Retinal pigment epithelial cell (primary cell): Measurements from ENCODE around the gene KRT6B.

Experiments
- DNase-seq: peaks from one replicate; pipeline ENCODE4 v3.0.0-alpha.2; 2010; ENCODE audit warnings: low read depth
- H3K4me3 ChIP-seq: 2 replicates; pipeline ENCODE4 v1.5.1; 2011; ENCODE audit warnings: mild to moderate bottlenecking, low read length, control low read depth, moderate library complexity
- TF ChIP-seq, protein P1 (sequence below): conservative IDR thresholded peaks from 2 replicates; pipeline ENCODE4 v1.5.1; 2011; ENCODE audit warnings: low read depth, low read length, control low read depth, inconsistent platforms

Gene KRT6B

DNA sequence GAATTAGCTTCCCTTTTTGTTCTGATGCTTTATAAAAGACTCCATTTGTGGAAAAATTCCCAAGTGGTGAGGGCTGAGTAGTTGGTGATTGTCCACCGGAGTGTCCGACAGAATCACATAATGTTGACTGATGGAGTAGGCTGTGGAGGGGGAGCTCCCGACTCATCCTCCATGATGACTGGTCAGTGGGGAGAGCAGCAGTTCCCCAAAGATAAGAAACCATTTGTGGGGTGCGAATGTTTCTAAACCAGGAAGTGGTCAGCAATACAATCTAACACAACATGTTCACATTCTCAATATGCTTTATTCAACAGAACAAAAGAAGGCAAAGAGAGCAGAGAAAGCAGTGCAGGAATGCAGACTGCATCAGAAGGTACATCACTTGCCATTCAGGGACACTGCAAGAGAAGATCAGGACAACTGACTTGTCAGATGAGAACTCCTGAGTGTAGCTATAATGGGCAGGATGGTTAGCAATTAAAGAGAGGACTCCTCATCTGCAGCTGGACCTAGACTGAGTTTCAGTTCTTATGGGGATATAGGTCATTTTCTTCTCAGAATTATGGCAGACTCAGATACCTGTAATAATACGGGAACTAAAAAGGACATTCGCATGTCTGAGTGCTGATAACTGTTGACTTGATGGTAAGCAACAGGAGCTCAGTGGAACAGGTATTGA lies 5.4 kb downstream of the KRT6B start:
- TF ChIP-seq, protein P1, sequence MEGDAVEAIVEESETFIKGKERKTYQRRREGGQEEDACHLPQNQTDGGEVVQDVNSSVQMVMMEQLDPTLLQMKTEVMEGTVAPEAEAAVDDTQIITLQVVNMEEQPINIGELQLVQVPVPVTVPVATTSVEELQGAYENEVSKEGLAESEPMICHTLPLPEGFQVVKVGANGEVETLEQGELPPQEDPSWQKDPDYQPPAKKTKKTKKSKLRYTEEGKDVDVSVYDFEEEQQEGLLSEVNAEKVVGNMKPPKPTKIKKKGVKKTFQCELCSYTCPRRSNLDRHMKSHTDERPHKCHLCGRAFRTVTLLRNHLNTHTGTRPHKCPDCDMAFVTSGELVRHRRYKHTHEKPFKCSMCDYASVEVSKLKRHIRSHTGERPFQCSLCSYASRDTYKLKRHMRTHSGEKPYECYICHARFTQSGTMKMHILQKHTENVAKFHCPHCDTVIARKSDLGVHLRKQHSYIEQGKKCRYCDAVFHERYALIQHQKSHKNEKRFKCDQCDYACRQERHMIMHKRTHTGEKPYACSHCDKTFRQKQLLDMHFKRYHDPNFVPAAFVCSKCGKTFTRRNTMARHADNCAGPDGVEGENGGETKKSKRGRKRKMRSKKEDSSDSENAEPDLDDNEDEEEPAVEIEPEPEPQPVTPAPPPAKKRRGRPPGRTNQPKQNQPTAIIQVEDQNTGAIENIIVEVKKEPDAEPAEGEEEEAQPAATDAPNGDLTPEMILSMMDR = no peak
- no peak overlapping the region for H3K4me3 ChIP-seq
- DNase-seq = no peak

- TF ChIP-seq, protein P1 = no peak
These were observed 6.1 kb downstream of the KRT6B start for GRCh38 chr12:52445876-52446275.

GRCh38 chr12:52444647-52445595 lies 7.0 kb downstream of the KRT6B start:
- no peak overlapping the region for H3K4me3 ChIP-seq
- DNase-seq = no peak
- TF ChIP-seq, protein P1 = no peak

More at GRCh38 chr12:52445876-52446275, 6.1 kb downstream of the KRT6B start:
- DNase-seq = no peak
- H3K4me3 ChIP-seq = no peak overlapping the region

DNA sequence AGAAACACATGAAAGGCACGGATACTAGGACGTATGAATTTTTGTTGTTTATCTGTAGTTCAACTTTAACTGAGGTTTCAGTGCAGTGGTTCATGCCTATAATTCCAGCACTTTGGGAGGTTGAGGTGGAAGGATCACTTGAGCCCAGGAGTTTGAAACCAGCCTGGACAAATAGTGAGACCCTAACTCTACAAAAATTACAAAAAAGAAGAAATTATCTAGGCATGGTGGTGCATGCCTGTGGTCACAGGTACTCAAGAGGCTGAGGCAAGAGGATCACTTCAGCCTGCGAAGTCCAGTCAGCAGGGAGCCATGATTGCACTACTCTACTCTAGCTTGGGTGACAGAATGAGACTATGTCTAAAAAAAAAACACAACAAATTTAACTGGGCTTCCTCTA lies 8.0 kb downstream of the KRT6B start:
- TF ChIP-seq, protein P1 = no peak
- DNase-seq = no peak
- H3K4me3 ChIP-seq = no peak overlapping the region

GRCh38 chr12:52442600-52443061 lies 9.3 kb downstream of the KRT6B start:
- DNase-seq = no peak
- no peak overlapping the region for H3K4me3 ChIP-seq
- TF ChIP-seq, protein P1 = no peak

- DNase-seq = no peak
- TF ChIP-seq, protein P1 = no peak
- no peak overlapping the region for H3K4me3 ChIP-seq
These were observed 10.5 kb downstream of the KRT6B start for GRCh38 chr12:52441320-52441911.
